NCI-H2081 (cell line): ENCODE results near the gene SLIT3.

ENCODE experiments used
- DNase-seq, 2 experiments: peaks; one replicate each; lab custom pipeline; 2025; lab: John Stamatoyannopoulos, UW

Gene SLIT3

GRCh38 chr5:169299191-169299662 lies 1.7 kb downstream of the SLIT3 start:
- no peak for DNase-seq

- DNase-seq, result no peak
Observed at GRCh38 chr5:169298193-169298592, 2.7 kb downstream of the SLIT3 start.

DNA sequence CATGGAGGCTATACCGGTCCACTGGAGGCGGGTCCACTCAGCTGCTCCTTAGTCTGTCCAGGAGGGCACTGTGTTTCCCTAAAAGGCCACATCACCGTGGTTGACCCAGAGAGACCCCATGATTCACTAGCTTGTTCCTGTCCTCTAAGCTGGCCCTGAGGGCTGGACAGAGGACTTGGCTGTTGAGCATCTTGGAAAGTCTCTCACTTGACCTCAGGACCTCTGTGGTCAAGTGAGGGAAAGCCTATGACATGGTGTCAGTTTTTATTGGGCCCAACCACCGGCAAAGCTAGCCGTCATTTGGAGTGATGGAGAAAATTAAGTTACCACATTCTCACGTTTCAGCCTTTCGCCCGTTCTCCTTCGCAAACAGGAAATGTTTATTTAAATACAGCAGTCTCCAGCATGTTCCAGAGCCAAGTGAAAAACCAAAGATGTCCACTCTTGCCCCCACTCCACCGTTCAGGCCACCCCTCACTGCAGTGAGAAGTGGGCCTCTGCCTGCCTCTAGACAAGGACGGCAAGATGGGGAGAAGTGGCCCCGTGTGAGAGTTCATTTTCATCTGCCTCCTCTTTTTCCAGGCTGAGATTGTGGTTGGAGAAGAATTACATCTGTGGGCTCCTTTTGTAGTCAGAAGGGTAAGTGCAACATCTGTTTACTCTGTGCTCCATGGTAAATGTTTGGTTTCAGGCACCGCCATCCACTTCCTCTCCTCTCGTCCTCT lies 4.4 kb downstream of the SLIT3 start:
- DNase-seq, result no peak

GRCh38 chr5:169295306-169295705 lies 5.6 kb downstream of the SLIT3 start:
- DNase-seq, result no peak

- no peak for DNase-seq
Observed at GRCh38 chr5:169294621-169295020, 6.3 kb downstream of the SLIT3 start.

DNA sequence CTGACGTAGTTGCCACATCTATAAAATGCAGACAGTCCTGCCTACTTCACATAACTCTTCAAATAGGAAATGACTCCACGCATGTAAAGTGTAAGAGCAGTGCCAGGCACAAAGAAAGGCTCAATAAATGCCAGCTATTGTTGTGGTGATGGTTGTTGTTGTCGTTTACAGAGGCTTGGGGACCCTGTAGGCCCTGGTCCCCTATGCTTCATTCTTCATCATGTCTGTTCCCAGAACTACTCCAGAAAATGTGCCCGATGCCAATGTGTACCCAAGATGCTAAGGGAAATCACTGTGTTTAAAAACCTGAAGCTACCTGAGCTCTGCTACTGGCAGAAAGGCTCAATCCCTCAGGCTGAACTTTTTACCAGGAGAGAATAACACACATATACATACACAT lies 9.1 kb downstream of the SLIT3 start:
- no peak for DNase-seq

DNA sequence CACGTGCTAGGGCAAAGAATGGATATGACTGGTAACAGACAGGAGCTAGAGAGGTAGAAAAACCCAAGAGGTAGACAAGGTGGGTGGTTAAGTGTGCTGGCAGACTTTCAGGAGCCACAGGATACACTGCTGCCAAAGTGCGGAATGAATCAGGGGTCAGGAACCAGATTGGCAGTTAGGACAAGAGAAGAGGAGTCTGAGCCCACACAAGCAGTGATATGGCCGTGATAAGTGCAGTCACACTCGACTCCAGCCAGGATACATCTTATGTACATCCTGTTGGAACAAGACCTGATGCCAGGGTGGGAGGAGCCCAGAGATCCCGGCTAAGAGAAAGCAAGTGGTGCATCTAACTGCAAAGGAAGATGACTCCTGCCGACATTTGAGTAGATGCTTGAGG lies 10.0 kb downstream of the SLIT3 start:
- no peak for DNase-seq

DNA sequence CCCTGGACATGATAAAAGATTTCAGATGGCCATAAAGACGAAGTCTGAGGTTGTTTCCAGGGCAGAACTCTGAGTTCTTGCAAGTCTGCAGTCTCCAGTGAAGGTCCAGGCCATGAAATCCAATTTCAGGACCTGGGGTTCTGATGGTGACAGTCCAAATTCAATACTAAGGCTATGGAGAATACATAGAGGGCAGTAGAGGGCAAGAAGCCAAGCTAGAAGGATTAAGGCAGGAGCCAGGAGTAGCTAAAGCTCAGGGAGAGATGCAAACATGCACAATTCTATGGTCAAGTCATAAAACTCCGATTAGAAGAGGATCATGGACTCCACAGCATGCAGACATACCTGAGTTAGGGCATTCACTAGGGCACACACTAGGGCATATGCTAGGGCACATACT lies 11.4 kb downstream of the SLIT3 start:
- no peak for DNase-seq

- no peak for DNase-seq
Observed at GRCh38 chr5:169288066-169288930, 12.6 kb downstream of the SLIT3 start.

DNA sequence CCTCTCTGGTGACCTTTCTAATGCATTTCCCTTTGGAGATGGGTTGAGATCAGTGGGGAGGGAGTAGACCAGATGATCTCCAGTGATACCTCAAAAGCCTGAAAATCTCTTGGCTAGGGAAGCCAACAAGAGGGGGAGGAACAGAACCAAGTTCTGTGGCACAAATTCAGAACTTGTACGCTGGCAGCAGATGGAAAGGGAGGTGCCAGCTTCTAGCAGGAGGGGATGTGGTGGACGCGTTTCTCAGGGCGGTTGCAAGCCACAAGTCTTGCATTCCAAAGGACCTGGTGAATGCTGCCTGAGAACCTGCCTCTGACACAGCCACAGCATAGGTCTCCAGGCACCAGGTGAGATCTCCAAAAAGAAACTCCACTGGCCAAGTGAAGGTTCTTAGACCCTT lies 13.4 kb downstream of the SLIT3 start:
- DNase-seq, result no peak

DNA sequence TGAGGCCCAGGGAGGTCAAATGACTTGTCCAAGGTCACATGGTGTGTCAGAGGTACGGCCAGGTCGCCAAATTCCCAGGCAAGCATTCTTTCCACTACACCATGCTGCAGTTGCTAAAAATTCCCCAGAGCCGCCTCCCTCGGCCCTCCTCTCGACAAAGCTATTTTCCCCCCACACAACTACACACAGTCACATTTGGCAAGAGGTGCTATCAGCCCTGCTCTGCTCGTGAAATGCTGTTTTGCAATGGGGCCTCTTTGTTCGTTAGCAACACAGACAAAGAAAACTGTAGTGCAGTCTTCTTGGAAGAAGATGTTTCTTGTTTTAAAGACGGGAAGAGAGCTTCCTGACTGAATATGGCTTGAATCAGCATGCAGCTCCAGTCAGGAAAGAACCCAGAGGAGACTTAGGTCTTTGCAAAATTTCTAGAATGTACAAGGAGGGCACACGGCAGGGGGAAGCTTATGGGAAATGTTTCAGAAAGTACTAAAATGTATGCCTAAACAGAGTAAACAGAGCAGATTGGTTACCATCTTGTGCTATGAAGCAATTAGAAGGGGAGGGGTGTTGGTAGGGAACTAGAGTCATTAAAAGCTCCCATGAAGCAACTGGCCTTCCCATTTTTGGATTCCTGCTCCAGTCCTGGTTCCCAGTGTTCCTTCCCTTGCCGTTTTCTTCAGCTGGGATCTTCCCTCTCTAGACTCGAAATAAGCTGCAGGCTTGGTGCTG lies 14.2 kb downstream of the SLIT3 start:
- no peak for DNase-seq

DNA sequence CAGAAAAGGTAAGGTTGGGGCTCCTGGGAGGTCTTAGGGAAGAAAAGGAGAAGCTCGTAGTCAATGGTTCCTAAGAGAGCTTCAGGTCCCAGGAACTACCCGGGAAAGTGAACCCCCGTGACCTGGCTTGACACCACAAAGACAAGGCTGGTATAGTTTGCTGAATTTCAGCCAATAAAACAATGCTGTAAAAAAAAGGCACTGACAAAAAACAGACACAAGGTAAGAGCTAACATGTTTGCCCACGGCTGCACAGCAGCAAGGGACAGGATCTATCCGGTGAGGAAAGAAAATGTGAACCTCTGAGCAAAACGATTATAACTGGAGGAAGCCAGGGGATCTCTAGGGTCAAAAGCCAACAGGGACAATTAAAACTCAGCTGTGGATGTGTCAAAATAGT lies 17.1 kb downstream of the SLIT3 start:
- no peak for DNase-seq

GRCh38 chr5:169281625-169282024 lies 19.3 kb downstream of the SLIT3 start:
- no peak for DNase-seq

DNA sequence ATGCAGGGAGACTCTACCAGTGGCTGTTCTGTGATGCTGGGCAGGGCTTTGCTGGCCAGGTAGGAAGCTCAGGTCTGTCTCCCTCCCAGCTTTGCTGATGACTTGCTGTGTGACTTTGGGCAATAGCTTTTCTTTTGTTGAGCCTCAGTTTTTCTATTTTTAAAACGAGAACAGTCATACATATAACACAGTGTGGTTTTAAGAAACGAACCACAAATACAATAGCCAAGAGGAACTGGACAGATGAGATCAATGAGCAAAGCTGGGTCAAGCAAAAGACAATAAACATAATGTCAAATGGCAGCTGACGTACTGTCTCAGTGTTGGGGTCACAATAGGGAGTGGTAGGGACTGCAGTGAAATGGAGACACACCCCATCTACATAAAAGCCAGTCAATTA lies 20.2 kb downstream of the SLIT3 start:
- DNase-seq, result no peak

DNA sequence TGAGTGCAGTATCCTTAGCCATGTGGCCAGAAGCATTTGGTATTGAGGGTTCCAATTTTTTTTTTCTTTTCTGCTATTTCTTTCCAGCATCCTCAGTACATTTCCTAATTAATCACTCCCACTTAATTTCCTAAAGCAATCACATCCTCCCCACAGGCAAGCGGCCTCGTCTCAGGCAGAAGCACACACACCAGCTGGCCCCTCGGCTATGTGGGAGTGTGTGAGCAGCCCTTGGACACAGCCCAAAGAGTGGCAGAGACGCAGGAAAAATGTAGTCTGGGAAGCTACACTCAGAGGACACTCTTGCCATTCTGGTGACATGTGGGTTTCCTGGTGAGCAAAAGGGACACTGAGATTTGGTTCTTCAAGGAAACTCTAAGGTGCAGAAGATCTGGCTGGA lies 20.7 kb downstream of the SLIT3 start:
- no peak for DNase-seq

- no peak for DNase-seq
Observed at GRCh38 chr5:169279125-169279524, 21.8 kb downstream of the SLIT3 start.

- DNase-seq, result no peak
Observed at GRCh38 chr5:169273881-169274280, 27.1 kb downstream of the SLIT3 start.

- no peak for DNase-seq
Observed at GRCh38 chr5:169273451-169273850, 27.5 kb downstream of the SLIT3 start.

DNA sequence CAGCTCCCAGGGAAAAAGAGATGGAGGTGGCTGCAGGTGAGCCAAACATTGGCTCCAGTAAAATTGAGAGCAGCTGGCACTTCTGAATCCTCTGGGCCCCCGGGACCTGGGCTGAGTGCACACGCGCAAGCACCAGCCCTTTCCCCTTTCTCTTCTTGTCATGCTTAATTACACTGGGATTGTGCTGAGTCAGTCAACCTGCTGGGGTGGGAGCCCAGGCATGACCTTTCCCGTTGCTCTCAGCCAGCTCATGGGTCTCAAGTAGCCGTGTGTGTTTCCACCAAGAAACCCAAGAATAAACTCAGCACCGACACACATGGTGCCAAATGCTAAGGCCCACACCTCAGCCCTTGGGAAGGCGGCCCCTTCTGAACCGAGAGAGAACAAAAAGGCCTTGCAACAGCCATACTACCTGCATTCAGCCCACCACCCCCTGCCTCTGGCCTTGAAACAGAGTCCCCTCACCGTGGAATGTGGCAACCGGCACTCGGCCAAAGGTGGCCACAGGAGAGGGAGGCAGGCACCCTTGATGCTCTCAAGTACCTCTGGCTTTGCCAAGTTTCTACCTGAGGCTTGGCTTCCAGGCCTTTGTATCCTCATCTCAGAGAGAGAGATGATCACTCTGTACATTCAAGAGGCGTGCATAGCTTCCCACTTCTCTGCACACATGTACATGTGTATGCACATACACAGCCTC lies 28.1 kb downstream of the SLIT3 start:
- DNase-seq, result no peak

- DNase-seq, result no peak
Observed at GRCh38 chr5:169272111-169272510, 28.8 kb downstream of the SLIT3 start.

- no peak for DNase-seq
Observed at GRCh38 chr5:169270827-169271226, 30.1 kb downstream of the SLIT3 start.

DNA sequence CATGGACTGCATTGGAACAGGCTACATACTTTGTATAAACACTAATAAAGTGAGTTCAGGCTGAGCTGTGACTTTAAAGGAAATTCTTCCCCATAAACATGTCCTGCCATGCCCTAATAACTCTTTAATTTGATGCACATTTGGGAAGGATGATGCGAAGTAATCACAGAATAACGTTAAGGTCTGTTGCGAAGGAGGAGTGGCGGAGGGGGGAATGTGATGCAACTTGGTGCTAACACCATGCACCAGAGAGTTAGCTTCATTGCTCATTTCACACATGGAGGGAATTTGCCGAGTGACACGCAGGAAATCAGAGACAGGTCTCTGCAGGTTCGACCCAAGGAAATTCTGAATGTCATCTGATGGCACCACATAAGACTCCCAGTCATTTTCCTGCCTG lies 32.9 kb downstream of the SLIT3 start:
- DNase-seq, result no peak
